B cell (primary cell): ENCODE results near the gene SSBP3.

Experiments used
- EZH2 ChIP-seq: IDR thresholded peaks from 2 replicates; pipeline ENCODE4 v1.6.1; 2012; ENCODE audit warnings: borderline replicate concordance, low read depth, mild to moderate bottlenecking, moderate library complexity, low read length; ENCODE audit not compliant: insufficient read depth, poor library complexity, severe bottlenecking
- TF ChIP-seq, protein P1 (sequence below): fragments of 200-600 bp; IDR thresholded peaks from one replicate; pipeline ENCODE4 v1.8.0; 2022; ENCODE audit warnings: antibody characterized with exemption, mild to moderate bottlenecking

DNA sequence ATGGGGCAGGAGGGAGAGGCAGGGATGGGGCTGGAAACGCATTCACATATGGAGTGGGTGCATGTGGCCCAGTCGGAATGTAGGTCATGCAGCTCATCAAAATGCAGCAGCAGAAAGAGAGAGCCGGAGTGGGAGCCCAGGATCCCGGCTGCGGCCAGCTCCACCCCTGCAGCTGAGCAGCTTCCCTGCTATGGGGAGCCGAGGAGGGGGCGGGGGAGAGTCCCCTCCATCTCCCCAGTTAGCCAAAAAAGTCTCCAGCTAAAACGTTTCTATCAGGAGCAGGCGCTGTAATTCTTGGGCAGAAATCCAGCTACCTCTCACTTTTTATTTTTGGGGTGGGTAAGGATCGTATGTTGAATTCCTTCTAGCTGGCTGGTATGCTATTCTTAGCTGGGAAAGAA is 166.6 kb downstream of the SSBP3 start:
- no peak for TF ChIP-seq EZH2
- TF ChIP-seq, protein P1, sequence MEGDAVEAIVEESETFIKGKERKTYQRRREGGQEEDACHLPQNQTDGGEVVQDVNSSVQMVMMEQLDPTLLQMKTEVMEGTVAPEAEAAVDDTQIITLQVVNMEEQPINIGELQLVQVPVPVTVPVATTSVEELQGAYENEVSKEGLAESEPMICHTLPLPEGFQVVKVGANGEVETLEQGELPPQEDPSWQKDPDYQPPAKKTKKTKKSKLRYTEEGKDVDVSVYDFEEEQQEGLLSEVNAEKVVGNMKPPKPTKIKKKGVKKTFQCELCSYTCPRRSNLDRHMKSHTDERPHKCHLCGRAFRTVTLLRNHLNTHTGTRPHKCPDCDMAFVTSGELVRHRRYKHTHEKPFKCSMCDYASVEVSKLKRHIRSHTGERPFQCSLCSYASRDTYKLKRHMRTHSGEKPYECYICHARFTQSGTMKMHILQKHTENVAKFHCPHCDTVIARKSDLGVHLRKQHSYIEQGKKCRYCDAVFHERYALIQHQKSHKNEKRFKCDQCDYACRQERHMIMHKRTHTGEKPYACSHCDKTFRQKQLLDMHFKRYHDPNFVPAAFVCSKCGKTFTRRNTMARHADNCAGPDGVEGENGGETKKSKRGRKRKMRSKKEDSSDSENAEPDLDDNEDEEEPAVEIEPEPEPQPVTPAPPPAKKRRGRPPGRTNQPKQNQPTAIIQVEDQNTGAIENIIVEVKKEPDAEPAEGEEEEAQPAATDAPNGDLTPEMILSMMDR: no peak
